ENCODE measurements around the gene NOTO.

GRCh38 chr2:73244580-73244979 lies 42.2 kb downstream of the NOTO start:
- TF ChIP-seq POLR2AphosphoS5 (IDR thresholded peaks at IDR 0.05; ENCODE audit: low read depth, low read length) (no peak), POLR2A (IDR thresholded peaks at IDR 0.05; ENCODE audit: low read depth, low read length) (no peak), TAF1 (IDR thresholded peaks at IDR 0.05; ENCODE audit: low read depth, low read length) (no peak), POU2F2 (IDR thresholded peaks at IDR 0.05; ENCODE audit: low read depth, low read length) (no peak)

All from GM12891 (cell line).